Left renal cortex interstitium (tissue), 4 donors: ENCODE results near the gene RANBP6. TPM values are rescaled to one million over a fixed set of nuclear protein-coding genes. Genes with fewer than 3 reads are reported as not detected.
"Not testable (repeated sequence)": the region's sequence is repeated elsewhere in the genome, so short reads cannot be mapped to it uniquely, and the experiment has no call there.

Experiments
- DNase-seq, 4 donors: peaks; one replicate each; pipeline ENCODE4 v3.0.0-alpha.2; 2013; ENCODE audit warnings: low read depth in 4 of 4, low spot score in 2 of 4, missing footprints in 1 of 4
- polyA plus RNA-seq, 4 donors: library from polyadenylated mRNA; unstranded; fragments of 120-200 nt; gene quantifications; one replicate each; pipeline ENCODE4 v1.2.1, GENCODE V29; 2013; ENCODE audit not compliant: insufficient read length in 4 of 4

The RANBP6 gene
- polyA plus RNA-seq: 10 to 100 TPM; 26.0 to 36.3 (median 32.3) TPM

GRCh38 chr9:6015278-6016157 is at the start of gene RANBP6:
Gene RANBP6, minus strand, starts transcription at chr9:6015624. Its CDS starts 17 bp downstream, at chr9:6015607.
- DNase-seq: peak; percentile 63 to 85 (median 73)

- not testable (repeated sequence) for DNase-seq
These were observed 47.7 kb upstream of the RANBP6 start for GRCh38 chr9:6063146-6063545.

DNA sequence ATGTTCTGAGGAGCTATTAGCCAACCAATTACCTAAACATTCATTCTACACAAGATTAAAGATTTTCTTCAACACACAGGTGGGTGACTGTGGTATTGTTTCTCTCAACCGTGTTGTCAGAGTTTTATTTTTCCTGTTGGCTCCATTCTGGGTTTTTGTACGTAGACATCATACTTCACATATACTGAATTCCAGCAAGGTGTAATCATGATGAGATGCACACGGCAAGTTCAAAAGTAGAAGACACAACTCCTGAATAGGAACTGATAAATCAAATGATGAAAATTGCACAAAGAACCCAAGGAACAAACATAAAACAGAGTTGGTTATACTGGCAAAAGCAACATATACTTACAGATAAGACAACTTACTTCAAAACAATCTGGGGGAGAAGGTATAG is 40.2 kb upstream of the RANBP6 start:
- DNase-seq: no peak

DNA sequence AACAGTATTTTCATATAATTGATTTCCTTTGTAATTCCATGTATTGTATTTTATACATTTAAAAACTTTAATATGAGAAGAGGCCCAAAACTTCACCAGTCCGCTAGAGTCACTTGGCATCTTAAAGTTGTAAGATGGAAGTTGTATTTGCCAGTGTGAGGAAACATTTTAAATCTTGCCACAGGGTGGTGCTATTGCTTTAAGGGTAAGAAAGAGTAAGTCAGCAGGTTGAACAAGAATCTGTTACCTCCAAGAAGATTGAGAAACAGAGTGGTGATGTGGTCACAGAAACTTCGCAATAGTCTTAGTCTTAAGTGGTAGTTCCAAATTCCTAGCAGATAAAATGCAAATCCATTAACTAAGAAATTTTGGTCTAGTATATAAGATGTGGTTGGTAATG is 39.8 kb upstream of the RANBP6 start:
- peak; percentile 24 to 65 (median 28) for DNase-seq

- peak; percentile 13 to 68 (median 35) for DNase-seq
These were observed 39.1 kb upstream of the RANBP6 start for GRCh38 chr9:6054280-6055099.

- no peak for DNase-seq
These were observed 37.0 kb upstream of the RANBP6 start for GRCh38 chr9:6052293-6052919.

DNA sequence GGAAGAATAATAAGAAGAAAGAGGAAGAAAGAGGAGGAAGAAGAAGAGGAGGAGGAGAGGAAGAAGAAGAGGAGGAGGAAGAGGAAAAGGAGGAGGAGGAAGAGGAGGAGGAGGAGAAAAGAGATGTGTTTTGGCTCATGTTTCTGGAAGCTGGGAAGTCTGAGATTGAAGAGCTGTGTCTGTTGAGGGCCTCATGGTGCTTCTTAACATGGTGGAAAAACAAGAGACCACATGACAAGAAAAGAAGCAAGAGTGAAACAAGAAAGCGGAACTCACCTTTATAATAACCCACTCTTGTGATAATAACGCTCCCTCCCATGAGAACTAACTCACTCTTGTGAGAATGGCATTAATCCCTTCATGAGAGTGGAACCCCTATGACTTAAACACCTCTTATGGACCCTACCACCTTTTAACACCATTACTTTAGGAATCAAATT is 36.1 kb upstream of the RANBP6 start:
- no peak for DNase-seq

- DNase-seq: no peak
These were observed 34.4 kb upstream of the RANBP6 start for GRCh38 chr9:6049798-6050197.

GRCh38 chr9:6048039-6048438 is 32.6 kb upstream of the RANBP6 start:
- DNase-seq: no peak

DNA sequence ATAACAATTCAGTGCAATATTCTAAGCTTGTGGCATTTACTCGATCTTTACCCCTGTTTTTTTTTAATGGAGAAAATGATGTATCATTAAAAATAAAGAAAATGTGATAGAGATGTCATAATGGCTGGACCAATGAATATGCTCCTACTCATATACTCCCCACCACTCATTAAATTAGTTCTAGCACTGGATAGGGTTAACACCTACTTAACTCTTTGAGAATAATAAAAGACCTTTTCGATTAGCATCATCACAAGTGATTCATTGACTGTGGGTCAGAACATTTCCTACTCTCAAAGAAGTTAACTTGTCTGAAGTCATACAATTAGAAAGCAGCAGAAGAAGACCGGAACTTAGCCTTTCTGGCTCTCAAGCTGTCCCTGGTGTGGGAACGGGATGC is 31.6 kb upstream of the RANBP6 start:
- DNase-seq: no peak

DNA sequence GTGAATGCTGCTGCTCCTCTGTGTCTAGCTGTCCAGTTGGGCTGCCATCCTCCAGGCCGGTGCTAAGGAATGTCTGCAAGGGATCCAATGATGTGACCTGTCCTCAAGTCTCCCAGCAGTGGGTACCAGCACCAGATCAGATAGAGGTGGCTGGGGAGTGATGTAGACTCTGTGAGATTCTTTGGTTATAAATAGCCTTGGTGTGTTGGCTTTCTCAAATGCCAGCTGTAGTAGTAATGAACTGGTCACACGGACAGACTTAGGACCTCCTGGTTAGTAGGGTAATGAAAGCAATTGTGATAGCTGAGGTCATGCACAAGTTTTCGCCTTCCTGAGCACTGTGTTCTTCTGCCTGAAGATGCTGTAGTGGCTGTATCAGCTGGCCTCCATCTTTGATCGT is 29.9 kb upstream of the RANBP6 start:
- no peak for DNase-seq

DNA sequence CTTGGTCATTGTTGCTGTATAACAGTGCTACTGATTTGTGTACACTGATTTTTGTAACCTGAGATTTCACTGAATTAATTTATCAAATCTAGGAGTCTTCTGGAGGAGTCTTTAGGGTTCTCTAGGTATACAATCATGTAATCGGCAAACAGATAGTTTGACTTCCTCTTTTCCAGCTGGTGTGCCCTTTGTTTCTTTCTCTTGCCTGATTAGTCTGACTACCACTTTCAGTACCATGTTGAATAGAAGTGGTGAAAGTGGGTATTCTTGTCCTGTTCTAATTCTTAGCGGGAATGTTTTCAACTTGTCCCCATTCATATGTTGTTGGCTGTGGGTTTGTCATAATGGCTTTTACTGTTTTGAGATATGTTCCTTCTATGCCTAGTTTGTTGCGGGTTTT is 24.7 kb upstream of the RANBP6 start:
- DNase-seq: no peak

- no peak for DNase-seq
These were observed 21.0 kb upstream of the RANBP6 start for GRCh38 chr9:6036391-6036790.

DNA sequence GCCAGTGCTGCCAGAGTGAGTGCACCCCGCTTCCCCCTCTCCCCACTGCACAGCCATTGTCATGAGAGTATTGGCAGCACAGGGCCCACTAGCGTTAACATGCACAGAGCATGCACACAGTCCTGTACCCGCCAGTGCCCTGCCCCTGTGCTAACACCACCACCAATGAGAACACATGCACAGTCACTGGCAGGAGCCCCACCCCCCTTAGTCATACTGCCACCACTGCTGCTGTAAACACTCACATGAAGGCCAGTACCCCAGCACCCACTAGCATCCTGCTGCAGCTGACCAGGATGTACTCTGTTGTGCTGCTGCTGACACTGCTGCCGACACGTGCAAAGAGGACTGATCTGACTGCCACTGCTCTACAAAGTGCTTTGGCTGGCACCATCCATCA is 19.5 kb upstream of the RANBP6 start:
- DNase-seq: no peak

GRCh38 chr9:6029604-6030274 is 14.3 kb upstream of the RANBP6 start:
- DNase-seq: no peak

GRCh38 chr9:6024035-6024554 is 8.7 kb upstream of the RANBP6 start:
- DNase-seq: no peak

DNA sequence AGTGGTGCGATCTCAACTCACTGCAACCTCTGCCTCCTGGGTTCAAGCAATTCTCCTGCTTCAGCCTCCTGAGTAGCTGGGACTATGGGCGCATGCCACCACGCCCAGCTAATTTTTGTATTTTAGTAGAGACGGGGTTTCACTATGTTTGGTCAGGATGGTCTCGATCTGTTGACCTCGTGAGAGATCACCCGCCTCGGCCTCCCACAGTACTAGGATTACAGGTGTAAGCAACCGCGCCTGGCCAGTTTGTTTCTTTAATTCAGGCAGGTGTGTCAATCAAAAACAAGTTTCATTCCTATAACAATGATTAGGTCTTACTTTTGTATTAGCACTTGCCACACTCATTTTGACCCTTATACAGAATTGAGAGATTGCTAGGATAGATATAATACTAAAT is 1.6 kb upstream of the RANBP6 start:
- DNase-seq: not testable (repeated sequence)

GRCh38 chr9:6014670-6015270 is 654 bp downstream of the RANBP6 start:
- DNase-seq: no peak

DNA sequence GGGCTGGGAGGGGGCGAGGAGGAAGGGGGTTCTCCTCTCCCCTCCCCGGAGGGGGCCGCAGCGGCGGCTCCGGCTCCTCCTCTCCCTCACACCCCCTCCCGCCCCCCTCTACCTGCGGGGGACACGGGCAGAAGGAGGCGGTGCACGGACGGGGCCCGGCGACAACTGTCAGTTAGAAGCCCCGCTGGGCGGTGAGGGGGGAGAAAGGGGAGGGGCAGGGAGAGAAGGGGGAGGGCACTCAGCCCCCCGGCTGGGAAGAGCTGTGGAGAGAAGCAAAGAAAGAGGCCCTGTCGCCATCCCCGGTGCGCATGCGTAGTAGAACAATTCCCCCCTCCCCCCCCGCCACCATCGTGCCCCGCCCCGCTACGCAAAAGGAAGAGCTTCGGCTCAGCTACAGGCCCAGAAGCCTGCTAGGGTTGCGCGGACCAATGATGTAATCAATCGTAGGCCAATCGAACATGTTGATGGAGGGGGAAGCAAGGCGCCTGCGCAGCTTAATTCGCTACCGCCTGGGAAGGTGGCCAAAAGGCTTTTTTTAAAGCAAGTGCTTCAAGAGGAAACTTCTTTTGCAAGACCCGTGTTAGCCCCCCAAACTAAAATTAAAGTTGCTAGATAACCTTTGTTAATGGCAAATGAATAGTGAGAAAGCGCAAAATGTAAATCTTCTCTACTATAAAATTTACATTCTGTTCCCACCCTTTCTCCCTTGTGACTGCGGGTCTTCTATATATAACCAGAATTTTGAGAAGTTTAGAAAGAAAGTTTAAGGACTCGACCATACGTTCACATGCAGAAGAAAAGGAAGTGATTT is 7.0 kb downstream of the RANBP6 start:
- peak; percentile 80 to 97 (median 92) for DNase-seq
